ENCODE data around the gene FOXL2. TPM values are rescaled to one million over a fixed set of nuclear protein-coding genes. Genes with fewer than 3 reads are reported as not detected.

FOXL2 gene
- total and polyA plus RNA-seq, 10 of the 15 experiments (the other 5 are each of a cell fraction or from before 2014, with no cell fraction given) = not detected

DNA sequence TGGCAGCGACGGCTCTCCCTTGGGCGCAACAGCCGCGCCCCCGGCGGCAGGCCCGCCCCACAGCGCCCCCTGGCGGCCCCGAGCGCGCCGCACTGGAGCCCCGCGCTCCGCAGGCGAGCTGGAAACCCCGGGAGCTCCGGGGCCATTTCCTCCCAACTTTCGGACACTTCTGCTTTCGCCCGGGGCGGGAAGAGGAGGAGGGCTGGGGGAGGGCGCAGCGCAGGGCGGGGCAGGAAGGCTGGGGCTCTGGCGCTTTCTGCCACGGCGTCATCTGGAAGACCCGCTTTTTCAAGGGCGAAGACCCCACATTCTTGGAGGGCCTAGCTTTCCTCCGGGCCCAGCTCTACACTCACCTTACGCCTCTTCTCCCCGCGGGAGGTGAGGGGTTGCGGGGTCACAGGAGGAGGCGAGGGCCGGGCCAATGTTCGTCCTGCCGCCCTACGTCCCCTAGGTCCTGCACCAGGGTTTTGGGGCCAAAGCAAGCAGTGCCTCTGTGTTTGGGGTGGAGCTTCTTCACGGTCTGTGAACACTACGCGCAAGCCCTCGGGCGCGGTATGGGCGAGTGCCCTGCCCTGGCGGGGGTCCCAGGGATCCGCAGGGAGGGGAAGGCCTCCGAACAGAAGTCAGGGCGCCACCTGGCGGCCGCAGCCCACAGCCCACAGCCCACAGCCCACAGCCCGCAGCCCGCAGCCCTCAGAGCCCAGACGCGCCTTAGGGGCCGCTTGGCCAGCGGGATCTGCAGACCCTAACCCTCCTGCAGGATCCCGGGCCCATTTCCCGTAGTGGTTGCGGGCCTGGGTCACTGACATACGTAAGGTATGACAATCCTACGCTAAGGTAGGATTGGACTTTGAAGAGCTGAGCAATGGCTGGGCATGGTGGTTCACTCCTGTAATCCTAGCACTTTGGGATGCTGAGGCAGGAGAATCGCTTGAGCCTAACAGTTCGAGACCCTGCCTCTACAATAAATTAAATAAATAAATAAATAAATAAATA, 31.1 kb downstream of the FOXL2 start (continued):
- TF ChIP-seq MTA2 (IDR thresholded peaks at IDR 0.05; ENCODE audit: low read depth) = peak; percentile 49; the same call in 1 of the 2 replicates
- TF ChIP-seq CUX1 (IDR thresholded peaks at IDR 0.05; ENCODE audit: insufficient replicate concordance, low read depth, low read length) = no peak
- no peak for TF ChIP-seq BCL11A (IDR thresholded peaks at IDR 0.05; ENCODE audit: low read depth, low read length)
- TF ChIP-seq, protein P1, sequence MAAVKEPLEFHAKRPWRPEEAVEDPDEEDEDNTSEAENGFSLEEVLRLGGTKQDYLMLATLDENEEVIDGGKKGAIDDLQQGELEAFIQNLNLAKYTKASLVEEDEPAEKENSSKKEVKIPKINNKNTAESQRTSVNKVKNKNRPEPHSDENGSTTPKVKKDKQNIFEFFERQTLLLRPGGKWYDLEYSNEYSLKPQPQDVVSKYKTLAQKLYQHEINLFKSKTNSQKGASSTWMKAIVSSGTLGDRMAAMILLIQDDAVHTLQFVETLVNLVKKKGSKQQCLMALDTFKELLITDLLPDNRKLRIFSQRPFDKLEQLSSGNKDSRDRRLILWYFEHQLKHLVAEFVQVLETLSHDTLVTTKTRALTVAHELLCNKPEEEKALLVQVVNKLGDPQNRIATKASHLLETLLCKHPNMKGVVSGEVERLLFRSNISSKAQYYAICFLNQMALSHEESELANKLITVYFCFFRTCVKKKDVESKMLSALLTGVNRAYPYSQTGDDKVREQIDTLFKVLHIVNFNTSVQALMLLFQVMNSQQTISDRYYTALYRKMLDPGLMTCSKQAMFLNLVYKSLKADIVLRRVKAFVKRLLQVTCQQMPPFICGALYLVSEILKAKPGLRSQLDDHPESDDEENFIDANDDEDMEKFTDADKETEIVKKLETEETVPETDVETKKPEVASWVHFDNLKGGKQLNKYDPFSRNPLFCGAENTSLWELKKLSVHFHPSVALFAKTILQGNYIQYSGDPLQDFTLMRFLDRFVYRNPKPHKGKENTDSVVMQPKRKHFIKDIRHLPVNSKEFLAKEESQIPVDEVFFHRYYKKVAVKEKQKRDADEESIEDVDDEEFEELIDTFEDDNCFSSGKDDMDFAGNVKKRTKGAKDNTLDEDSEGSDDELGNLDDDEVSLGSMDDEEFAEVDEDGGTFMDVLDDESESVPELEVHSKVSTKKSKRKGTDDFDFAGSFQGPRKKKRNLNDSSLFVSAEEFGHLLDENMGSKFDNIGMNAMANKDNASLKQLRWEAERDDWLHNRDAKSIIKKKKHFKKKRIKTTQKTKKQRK (IDR thresholded peaks at IDR 0.05; ENCODE audit: low read depth, low read length) = no peak
- peak; percentile 62 for TF ChIP-seq RUNX3 (IDR thresholded peaks at IDR 0.05; ENCODE audit: low read length)
- TF ChIP-seq TAF1 (IDR thresholded peaks at IDR 0.05; ENCODE audit: borderline replicate concordance, low read depth, low read length) = no peak
- no peak for TF ChIP-seq NFYB (IDR thresholded peaks at IDR 0.05; ENCODE audit: insufficient read depth, low read depth, low read length)
- TF ChIP-seq SIX5 (IDR thresholded peaks at IDR 0.05; ENCODE audit: low read depth, low read length, severe bottlenecking) = no peak
- no peak for TF ChIP-seq MXI1 (IDR thresholded peaks at IDR 0.05; ENCODE audit: low read depth, low read length)
- TF ChIP-seq POLR2AphosphoS2 (IDR thresholded peaks at IDR 0.05; ENCODE audit: low read depth, low read length) = no peak
- no peak for TF ChIP-seq RAD51 (IDR thresholded peaks at IDR 0.05)
- 0 out of 4 replicates have a peak, but pooled peaks of 1 of the 2 experiments have one; percentile 18 for TF ChIP-seq ETV6 (conservative IDR thresholded peaks at IDR 0.05 in 1 of 2, IDR thresholded peaks at IDR 0.05 in 1 of 2; ENCODE audit: borderline replicate concordance in 1 of 2, low read depth in 1 of 2)
- TF ChIP-seq SMARCA5 (IDR thresholded peaks at IDR 0.05) = peak; percentile 46; the same call in 1 of the 2 replicates
- peak; percentile 89 for TF ChIP-seq YY1 (IDR thresholded peaks at IDR 0.05; ENCODE audit: low read depth, low read length)
- TF ChIP-seq, protein P2, sequence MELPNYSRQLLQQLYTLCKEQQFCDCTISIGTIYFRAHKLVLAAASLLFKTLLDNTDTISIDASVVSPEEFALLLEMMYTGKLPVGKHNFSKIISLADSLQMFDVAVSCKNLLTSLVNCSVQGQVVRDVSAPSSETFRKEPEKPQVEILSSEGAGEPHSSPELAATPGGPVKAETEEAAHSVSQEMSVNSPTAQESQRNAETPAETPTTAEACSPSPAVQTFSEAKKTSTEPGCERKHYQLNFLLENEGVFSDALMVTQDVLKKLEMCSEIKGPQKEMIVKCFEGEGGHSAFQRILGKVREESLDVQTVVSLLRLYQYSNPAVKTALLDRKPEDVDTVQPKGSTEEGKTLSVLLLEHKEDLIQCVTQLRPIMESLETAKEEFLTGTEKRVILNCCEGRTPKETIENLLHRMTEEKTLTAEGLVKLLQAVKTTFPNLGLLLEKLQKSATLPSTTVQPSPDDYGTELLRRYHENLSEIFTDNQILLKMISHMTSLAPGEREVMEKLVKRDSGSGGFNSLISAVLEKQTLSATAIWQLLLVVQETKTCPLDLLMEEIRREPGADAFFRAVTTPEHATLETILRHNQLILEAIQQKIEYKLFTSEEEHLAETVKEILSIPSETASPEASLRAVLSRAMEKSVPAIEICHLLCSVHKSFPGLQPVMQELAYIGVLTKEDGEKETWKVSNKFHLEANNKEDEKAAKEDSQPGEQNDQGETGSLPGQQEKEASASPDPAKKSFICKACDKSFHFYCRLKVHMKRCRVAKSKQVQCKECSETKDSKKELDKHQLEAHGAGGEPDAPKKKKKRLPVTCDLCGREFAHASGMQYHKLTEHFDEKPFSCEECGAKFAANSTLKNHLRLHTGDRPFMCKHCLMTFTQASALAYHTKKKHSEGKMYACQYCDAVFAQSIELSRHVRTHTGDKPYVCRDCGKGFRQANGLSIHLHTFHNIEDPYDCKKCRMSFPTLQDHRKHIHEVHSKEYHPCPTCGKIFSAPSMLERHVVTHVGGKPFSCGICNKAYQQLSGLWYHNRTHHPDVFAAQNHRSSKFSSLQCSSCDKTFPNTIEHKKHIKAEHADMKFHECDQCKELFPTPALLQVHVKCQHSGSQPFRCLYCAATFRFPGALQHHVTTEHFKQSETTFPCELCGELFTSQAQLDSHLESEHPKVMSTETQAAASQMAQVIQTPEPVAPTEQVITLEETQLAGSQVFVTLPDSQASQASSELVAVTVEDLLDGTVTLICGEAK (IDR thresholded peaks at IDR 0.05; ENCODE audit: borderline replicate concordance) = no peak
